Endothelial cell (in vitro differentiated cells): ENCODE measurements around the gene LSG1. TPM values are rescaled to one million over a fixed set of nuclear protein-coding genes. Genes with fewer than 3 reads are reported as not detected.

ENCODE experiments used
- DNase-seq: peaks from one replicate; pipeline ENCODE4 v3.0.0; 2021; ENCODE audit warnings: low spot score
- H3K27ac Mint-ChIP-seq: one replicate; pipeline ENCODE4 v1.8.0; 2021; ENCODE audit warnings: mixed read lengths, inconsistent platforms; ENCODE audit not compliant: unreplicated experiment
- H3K27me3 Mint-ChIP-seq: one replicate; pipeline ENCODE4 v1.8.0; 2021; ENCODE audit warnings: mild to moderate bottlenecking, moderate library complexity, mixed read lengths, inconsistent platforms; ENCODE audit not compliant: unreplicated experiment
- H3K36me3 Mint-ChIP-seq: one replicate; pipeline ENCODE4 v1.8.0; 2021; ENCODE audit warnings: mild to moderate bottlenecking, low read depth, mixed read lengths, inconsistent platforms; ENCODE audit not compliant: unreplicated experiment
- H3K4me1 Mint-ChIP-seq: one replicate; pipeline ENCODE4 v1.8.0; 2021; ENCODE audit warnings: mild to moderate bottlenecking, mixed read lengths, inconsistent platforms; ENCODE audit not compliant: unreplicated experiment
- H3K4me3 Mint-ChIP-seq: one replicate; pipeline ENCODE4 v1.8.0; 2021; ENCODE audit warnings: mild to moderate bottlenecking, mixed read lengths, inconsistent platforms; ENCODE audit not compliant: unreplicated experiment
- H3K9me3 Mint-ChIP-seq: one replicate; pipeline ENCODE4 v1.8.0; 2021; ENCODE audit warnings: mixed read lengths, inconsistent platforms; ENCODE audit not compliant: unreplicated experiment
- CTCF ChIP-seq: fragments of 200-600 bp; sonication (generic); IDR thresholded peaks from one replicate; pipeline ENCODE4 v1.5.0; 2021; ENCODE audit warnings: antibody characterized with exemption; ENCODE audit not compliant: unreplicated experiment
- total RNA-seq: library from RNA; stranded (reverse); fragmentation: NEBNext Ultra II Directional; extraction: Animal tissue kit (Norgen Biotek cat#: 25700); gene quantifications from one replicate; pipeline ENCODE4 v1.2.1, GENCODE V29; 2021; ENCODE audit not compliant: unreplicated experiment

LSG1 gene
- total RNA-seq, 1 donor from 2014 or later = 35.8 TPM

DNA sequence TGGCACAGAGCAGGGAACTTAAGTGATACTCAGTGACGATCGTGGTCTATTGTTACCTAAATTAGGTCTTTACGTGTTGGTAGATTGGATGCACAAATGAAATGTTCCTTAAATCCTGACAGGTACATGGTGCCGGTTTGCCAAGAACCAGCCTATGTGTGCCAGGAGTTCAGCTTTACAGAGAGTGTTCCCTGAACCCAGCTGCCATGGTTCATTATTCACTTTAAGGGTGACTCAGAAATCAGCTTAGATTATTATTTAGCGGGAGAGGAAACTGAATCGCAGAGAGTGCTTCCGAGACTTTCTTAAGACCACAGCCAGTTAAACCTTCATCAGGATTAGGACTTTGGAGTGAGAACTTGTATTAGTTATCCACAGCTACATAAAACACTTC lies 35.2 kb upstream of the LSG1 start:
- no peak for DNase-seq
- Mint-ChIP-seq H3K9me3 (no peaks in the 10 kb centered on the region), H3K4me3 (no peak overlapping the region), H3K27me3 (peaks cover 6% of the 10 kb centered on the region), H3K27ac (no peak overlapping the region), H3K36me3 (peaks cover 5% of the 10 kb centered on the region), H3K4me1 (peaks cover 8% of the 10 kb centered on the region)
- no peak for TF ChIP-seq CTCF

DNA sequence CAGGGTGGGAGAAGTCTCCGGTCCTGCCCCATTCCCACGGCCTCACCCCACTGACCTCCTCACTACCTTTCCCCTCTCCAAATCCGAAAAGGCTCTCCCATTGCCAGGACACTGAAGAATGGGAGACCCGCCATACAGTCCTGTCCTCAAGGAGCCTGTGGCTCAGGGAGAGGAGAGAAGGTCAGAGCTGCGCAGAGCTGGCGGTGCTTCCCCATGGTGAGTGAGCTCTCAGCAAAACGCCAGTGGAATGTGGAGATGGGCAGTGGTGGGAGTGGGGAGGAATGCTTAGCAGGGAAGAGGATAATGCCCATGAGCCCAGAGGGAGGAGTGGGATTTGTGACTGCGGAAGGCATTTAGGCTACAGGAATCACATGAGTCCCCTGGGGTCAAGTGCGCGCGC lies 33.8 kb upstream of the LSG1 start:
- peaks cover 6% of the 10 kb centered on the region for H3K27me3 Mint-ChIP-seq
- H3K27ac Mint-ChIP-seq = no peak overlapping the region
- H3K4me3 Mint-ChIP-seq = no peak overlapping the region
- H3K9me3 Mint-ChIP-seq = no peaks in the 10 kb centered on the region
- DNase-seq = no peak
- peaks cover 8% of the 10 kb centered on the region for H3K4me1 Mint-ChIP-seq
- peaks cover 5% of the 10 kb centered on the region for H3K36me3 Mint-ChIP-seq
- no peak for TF ChIP-seq CTCF

- Mint-ChIP-seq H3K4me1 (peaks cover 8% of the 10 kb centered on the region), H3K4me3 (no peak overlapping the region), H3K36me3 (peaks cover 5% of the 10 kb centered on the region), H3K27ac (no peak overlapping the region), H3K9me3 (no peaks in the 10 kb centered on the region), H3K27me3 (peaks cover 6% of the 10 kb centered on the region)
- no peak for DNase-seq
- no peak for TF ChIP-seq CTCF
These were observed 33.2 kb upstream of the LSG1 start for GRCh38 chr3:194705227-194705626.

- Mint-ChIP-seq H3K4me3 (no peak overlapping the region), H3K27ac (no peak overlapping the region), H3K36me3 (peaks cover 5% of the 10 kb centered on the region), H3K9me3 (no peaks in the 10 kb centered on the region), H3K4me1 (peaks cover 8% of the 10 kb centered on the region), H3K27me3 (peaks cover 10% of the 10 kb centered on the region)
- no peak for TF ChIP-seq CTCF
- no peak for DNase-seq
These were observed 30.6 kb upstream of the LSG1 start for GRCh38 chr3:194702545-194702944.

GRCh38 chr3:194696702-194697101 lies 24.7 kb upstream of the LSG1 start:
- Mint-ChIP-seq H3K4me3 (no peak overlapping the region), H3K27me3 (peaks cover 8% of the 10 kb centered on the region), H3K4me1 (no peaks in the 10 kb centered on the region), H3K36me3 (no peaks in the 10 kb centered on the region), H3K27ac (no peak overlapping the region), H3K9me3 (no peaks in the 10 kb centered on the region)
- DNase-seq = no peak
- no peak for TF ChIP-seq CTCF
